Caco-2 (cell line): Measurements from ENCODE around the gene FZD8. TPM values are rescaled to one million over a fixed set of nuclear protein-coding genes. Genes with fewer than 3 reads are reported as not detected.

ENCODE experiments used
- BruUV-seq: library from RNA; stranded (reverse); fragments of 400-500 nt; replicated peaks from 2 replicates; lab custom pipeline; 2021; lab: Mats Ljungman, UMichigan
- CTCF ChIA-PET: fragments of 300-600 bp; sonication (Branson Sonifier 250); formaldehyde crosslinking; loops from one replicate; lab custom pipeline; 2022; ENCODE audit warnings: antibody characterized with exemption; lab: Charles Lee
- POLR2A ChIA-PET: fragments of 300-600 bp; sonication (Branson Sonifier 250); formaldehyde crosslinking; loops from one replicate; lab custom pipeline; 2022; ENCODE audit warnings: antibody characterized with exemption; lab: Charles Lee
- DNase-seq, 2 experiments: peaks; one replicate each; pipeline versions ENCODE4 v3.0.0 to v3.0.0-alpha.2; 2020 to 2022
- H3K27me3 ChIP-seq: replicated peaks from 2 replicates; pipeline ENCODE4 v1.6.0; 2011; ENCODE audit warnings: low read length; ENCODE audit not compliant: control insufficient read depth, insufficient read depth
- H3K36me3 ChIP-seq: 2 replicates; pipeline ENCODE4 v1.5.1; 2011; ENCODE audit warnings: low read length; ENCODE audit not compliant: control insufficient read depth, insufficient read depth
- H3K4me1 ChIP-seq: fragments of 250-450 bp; sonication (Bioruptor Pico); 2 replicates; pipeline ENCODE4 v1.5.1; 2020; ENCODE audit warnings: mild to moderate bottlenecking
- H3K4me3 ChIP-seq: 2 replicates; pipeline ENCODE4 v1.5.1; 2011; ENCODE audit warnings: low read depth, mild to moderate bottlenecking, control low read depth, low read length
- H3K9me3 ChIP-seq: fragments of 250-450 bp; sonication (Bioruptor Pico); 2 replicates; pipeline ENCODE4 v1.5.1; 2020; ENCODE audit warnings: mild to moderate bottlenecking, moderate library complexity
- H3K27ac Mint-ChIP-seq: one replicate; pipeline ENCODE4 v1.8.0; 2022; ENCODE audit warnings: mixed read lengths; ENCODE audit not compliant: unreplicated experiment
- H3K27me3 Mint-ChIP-seq: one replicate; pipeline ENCODE4 v1.8.0; 2022; ENCODE audit warnings: mixed read lengths; ENCODE audit not compliant: insufficient read depth, unreplicated experiment
- H3K36me3 Mint-ChIP-seq: one replicate; pipeline ENCODE4 v1.8.0; 2022; ENCODE audit warnings: mild to moderate bottlenecking, mixed read lengths; ENCODE audit not compliant: insufficient read depth, unreplicated experiment
- H3K4me1 Mint-ChIP-seq: one replicate; pipeline ENCODE4 v1.8.0; 2022; ENCODE audit warnings: low read depth, mixed read lengths; ENCODE audit not compliant: unreplicated experiment
- H3K4me3 Mint-ChIP-seq: one replicate; pipeline ENCODE4 v1.8.0; 2022; ENCODE audit warnings: mild to moderate bottlenecking, moderate library complexity, mixed read lengths; ENCODE audit not compliant: unreplicated experiment
- H3K9me3 Mint-ChIP-seq: one replicate; pipeline ENCODE4 v1.8.0; 2022; ENCODE audit warnings: mixed read lengths; ENCODE audit not compliant: unreplicated experiment
- CTCF ChIP-seq, 2 experiments: fragments of 200-600 bp in 1 of 2; IDR thresholded peaks; 1 replicate in 1 of 2; 2 replicates in 1 of 2; pipeline versions ENCODE4 v1.5.1 to v1.8.0; 2011 to 2022; ENCODE audit warnings: antibody characterized with exemption in 1 of 2, control low read depth in 1 of 2, inconsistent platforms in 1 of 2, low read depth in 1 of 2, low read length in 1 of 2, mild to moderate bottlenecking in 1 of 2, moderate library complexity in 1 of 2; ENCODE audit not compliant: insufficient read depth in 1 of 2, severe bottlenecking in 1 of 2, unreplicated experiment in 1 of 2
- intact Hi-C: fragments of 100-400 bp; cut with micrococcal nuclease; formaldehyde crosslinking; loops from one replicate; pipeline ENCODE4 v1.10.0; 2022; ENCODE audit not compliant: unreplicated experiment
- total RNA-seq: library from RNA; stranded (reverse); gene quantifications from 2 replicates; pipeline ENCODE4 v1.2.3, GENCODE V29; 2022

The FZD8 gene
- total RNA-seq, 1 experiment from 2014 or later, result 3.4 TPM

GRCh38 chr10:35685402-35685801 lies 43.3 kb upstream of the FZD8 start:
- Mint-ChIP-seq H3K4me1 (peaks cover 7% of the 10 kb centered on the region), H3K27ac (no peak overlapping the region), H3K9me3 (peaks cover 6% of the 10 kb centered on the region), H3K36me3 (no peaks in the 10 kb centered on the region), H3K27me3 (peaks cover 3% of the 10 kb centered on the region), H3K4me3 (peak overlapping the region; percentile 15)
- H3K36me3 ChIP-seq, result no peaks in the 10 kb centered on the region
- BruUV-seq, result no TSS peak
- DNase-seq, result peak in 1 of 2 experiments; percentile 61
- H3K4me1 ChIP-seq, result peaks cover 20% of the 10 kb centered on the region
- no peak overlapping the region for H3K4me3 ChIP-seq
- no peaks in the 10 kb centered on the region for H3K27me3 ChIP-seq
- H3K9me3 ChIP-seq, result 0 out of 2 replicates have a peak, but pooled peaks cover 2% of the 10 kb centered on the region
- CTCF ChIA-PET, result interaction anchor here (0.7 to 1.5 kb wide), 3 partner anchors 45 to 120 kb away, joined by 3 to 5 read pairs (median 3); no protein-coding TSS in a partner anchor
- TF ChIP-seq CTCF (IDR thresholded peaks at IDR 0.05; ENCODE audit: insufficient read depth in 1 of 2, low read depth in 1 of 2, low read length in 1 of 2, severe bottlenecking in 1 of 2, unreplicated experiment in 1 of 2), result no peak
- POLR2A ChIA-PET, result no interaction called here
- intact Hi-C loops, result loop anchor here (1.0 to 2.0 kb wide), 5 partner anchors 33 to 247 kb away; partner anchors contain the start of gene FZD8

- BruUV-seq, result no TSS peak
- Mint-ChIP-seq H3K4me1 (peaks cover 7% of the 10 kb centered on the region), H3K27me3 (peaks cover 3% of the 10 kb centered on the region), H3K27ac (no peak overlapping the region), H3K36me3 (no peaks in the 10 kb centered on the region), H3K9me3 (peaks cover 6% of the 10 kb centered on the region), H3K4me3 (no peak overlapping the region)
- intact Hi-C loops, result loop anchor here (2.0 kb wide), 1 partner anchor 248 kb away; no protein-coding TSS in a partner anchor
- H3K4me1 ChIP-seq, result peaks cover 20% of the 10 kb centered on the region
- 0 out of 2 replicates have a peak, but pooled peaks cover 2% of the 10 kb centered on the region for H3K9me3 ChIP-seq
- TF ChIP-seq CTCF (IDR thresholded peaks at IDR 0.05; ENCODE audit: insufficient read depth in 1 of 2, low read depth in 1 of 2, low read length in 1 of 2, severe bottlenecking in 1 of 2, unreplicated experiment in 1 of 2), result no peak
- H3K36me3 ChIP-seq, result no peaks in the 10 kb centered on the region
- no peaks in the 10 kb centered on the region for H3K27me3 ChIP-seq
- ChIA-PET POLR2A (no interaction called here), CTCF (interaction anchor here (1.4 to 1.5 kb wide), 2 partner anchors 44 to 97 kb away, joined by 3 to 5 read pairs; no protein-coding TSS in a partner anchor)
- no peak for DNase-seq
- H3K4me3 ChIP-seq, result no peak overlapping the region
Observed at GRCh38 chr10:35684586-35684985, 42.5 kb upstream of the FZD8 start.

- POLR2A ChIA-PET, result no interaction called here
- Mint-ChIP-seq H3K4me3 (no peak overlapping the region), H3K27ac (no peak overlapping the region), H3K36me3 (no peaks in the 10 kb centered on the region), H3K4me1 (no peaks in the 10 kb centered on the region), H3K27me3 (peaks cover 8% of the 10 kb centered on the region), H3K9me3 (no peaks in the 10 kb centered on the region)
- no peak overlapping the region for H3K4me3 ChIP-seq
- no peak for TF ChIP-seq CTCF (IDR thresholded peaks at IDR 0.05; ENCODE audit: insufficient read depth in 1 of 2, low read depth in 1 of 2, low read length in 1 of 2, severe bottlenecking in 1 of 2, unreplicated experiment in 1 of 2)
- intact Hi-C loops, result no loop called here
- no peak for DNase-seq
- H3K9me3 ChIP-seq, result no peaks in the 10 kb centered on the region; the same call in 1 of the 2 replicates
- no peaks in the 10 kb centered on the region for H3K27me3 ChIP-seq
- CTCF ChIA-PET, result no interaction called here
- no peaks in the 10 kb centered on the region for H3K36me3 ChIP-seq
- no peaks in the 10 kb centered on the region for H3K4me1 ChIP-seq
- no TSS peak for BruUV-seq
Observed at GRCh38 chr10:35675846-35676245, 33.8 kb upstream of the FZD8 start.
